Embryonic facial prominence (tissue), 1 donor: ENCODE measurements around the gene ANKRD66.

Experiments
- DNase-seq: peaks from one replicate; pipeline ENCODE4 v3.0.0-alpha.2; 2016; ENCODE audit errors: extremely low spot score

The ANKRD66 gene

GRCh38 chr6:46789434-46790354 is 43.0 kb downstream of the ANKRD66 start:
- DNase-seq, result no peak

GRCh38 chr6:46790355-46790874 is 43.7 kb downstream of the ANKRD66 start:
- no peak for DNase-seq

GRCh38 chr6:46792635-46793034 is 45.9 kb downstream of the ANKRD66 start:
- no peak for DNase-seq

- no peak for DNase-seq
Measured at GRCh38 chr6:46793138-46793537, 46.4 kb downstream of the ANKRD66 start, which contains the start of gene MEP1A. TSS of gene MEP1A (plus strand) at chr6:46793389. CDS start at chr6:46793399, 10 bp downstream.

- no peak for DNase-seq
Measured at GRCh38 chr6:46794068-46794467, 47.3 kb downstream of the ANKRD66 start.

- no peak for DNase-seq
Measured at GRCh38 chr6:46795816-46796215, 49.1 kb downstream of the ANKRD66 start.

- DNase-seq, result no peak
Measured at GRCh38 chr6:46796848-46797580, 50.3 kb downstream of the ANKRD66 start.

- DNase-seq, result no peak
Measured at GRCh38 chr6:46799657-46800056, 52.9 kb downstream of the ANKRD66 start.

- DNase-seq, result no peak
Measured at GRCh38 chr6:46808806-46809205, 62.1 kb downstream of the ANKRD66 start.
